MM.1S (cell line): ENCODE data around the gene PRKAA2.

ENCODE experiments used
- DNase-seq: peaks from one replicate; pipeline ENCODE4 v3.0.0-alpha.2; 2015
- H2AFZ ChIP-seq: fragments of 300-600 bp; sonication (generic); 2 replicates; pipeline ENCODE4 v1.6.0; 2016; ENCODE audit warnings: antibody characterized with exemption, low read length
- H3F3A ChIP-seq: fragments of 300-600 bp; sonication (generic); 2 replicates; pipeline ENCODE4 v1.6.1; 2016; ENCODE audit warnings: mild to moderate bottlenecking, antibody characterized with exemption, low read length, moderate library complexity, mixed read lengths; ENCODE audit not compliant: insufficient read depth
- H3K27ac ChIP-seq: fragments of 300-600 bp; sonication (generic); 2 replicates; pipeline ENCODE4 v1.5.1; 2016; ENCODE audit warnings: mild to moderate bottlenecking, low read length
- H3K27me3 ChIP-seq: fragments of 300-600 bp; sonication (generic); replicated peaks from 2 replicates; pipeline ENCODE4 v1.6.0; 2016; ENCODE audit warnings: low read length; ENCODE audit not compliant: insufficient read depth
- H3K36me3 ChIP-seq: fragments of 300-600 bp; sonication (generic); replicated peaks from 2 replicates; pipeline ENCODE4 v1.6.1; 2016; ENCODE audit warnings: mild to moderate bottlenecking, low read length, mixed read lengths; ENCODE audit not compliant: insufficient read depth
- H3K4me1 ChIP-seq: fragments of 300-600 bp; sonication (generic); 2 replicates; pipeline ENCODE4 v1.6.1; 2016; ENCODE audit warnings: low read length, mixed read lengths
- H3K4me2 ChIP-seq: fragments of 300-600 bp; sonication (generic); 2 replicates; pipeline ENCODE4 v1.6.0; 2016; ENCODE audit warnings: low read depth, low read length
- H3K4me3 ChIP-seq: fragments of 300-600 bp; sonication (generic); 2 replicates; pipeline ENCODE4 v1.5.1; 2016; ENCODE audit warnings: low read length, mixed read lengths
- H3K79me2 ChIP-seq: fragments of 300-600 bp; sonication (generic); 2 replicates; pipeline ENCODE4 v1.6.1; 2016; ENCODE audit warnings: mixed run types, low read length, mixed read lengths
- H3K9ac ChIP-seq: fragments of 300-600 bp; sonication (generic); 2 replicates; pipeline ENCODE4 v1.6.1; 2016; ENCODE audit warnings: low read length, mixed read lengths
- H3K9me2 ChIP-seq: fragments of 300-600 bp; sonication (generic); replicated peaks from 2 replicates; pipeline ENCODE4 v1.6.1; 2016; ENCODE audit warnings: mild to moderate bottlenecking, low read length, mixed read lengths; ENCODE audit not compliant: insufficient read depth
- H3K9me3 ChIP-seq: fragments of 300-600 bp; sonication (generic); replicated peaks from 2 replicates; pipeline ENCODE4 v1.6.1; 2016; ENCODE audit warnings: mild to moderate bottlenecking, low read length, mixed read lengths; ENCODE audit not compliant: insufficient read depth
- H4K20me1 ChIP-seq: fragments of 300-600 bp; sonication (generic); 2 replicates; pipeline ENCODE4 v1.6.1; 2016; ENCODE audit warnings: mild to moderate bottlenecking, low read length, moderate library complexity, mixed read lengths; ENCODE audit not compliant: insufficient read depth
- EZH2 ChIP-seq: fragments of 300-600 bp; sonication (generic); optimal IDR thresholded peaks from 2 replicates; pipeline ENCODE3; 2017; ENCODE audit warnings: low read depth, mild to moderate bottlenecking, antibody characterized with exemption, low read length, mixed read lengths
- EZH2phosphoT487 ChIP-seq: fragments of 300-600 bp; sonication (generic); IDR thresholded peaks from 2 replicates; pipeline ENCODE4 v1.6.1; 2018; ENCODE audit warnings: antibody characterized with exemption, low read length
- TF ChIP-seq, protein P1 (sequence below): fragments of 300-600 bp; sonication (generic); IDR thresholded peaks from 2 replicates; pipeline ENCODE4 v1.5.1; 2016; ENCODE audit warnings: antibody characterized with exemption, low read length, mixed read lengths

PRKAA2 gene

DNA sequence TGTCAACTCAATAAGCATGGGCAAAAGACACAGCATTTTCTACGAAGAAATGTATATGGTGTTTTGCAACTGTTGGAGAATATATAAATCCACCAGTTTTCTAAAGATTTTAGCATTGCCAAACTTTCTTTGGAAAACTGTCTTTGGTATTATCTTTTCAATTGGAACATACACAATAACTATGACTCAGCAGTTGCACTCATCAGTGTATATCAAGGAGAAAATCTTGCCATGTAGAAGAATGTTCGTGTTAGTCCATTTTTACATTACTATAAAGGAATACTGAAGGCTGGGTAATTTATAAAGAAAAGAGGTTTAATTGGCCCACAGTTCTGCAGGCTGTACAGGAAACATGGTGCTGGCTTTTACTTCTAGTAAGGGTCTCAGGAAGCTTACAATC, 41.1 kb downstream of the PRKAA2 start:
- no peaks in the 10 kb centered on the region for H3F3A ChIP-seq
- TF ChIP-seq EZH2 (no peak), EZH2phosphoT487 (no peak)
- TF ChIP-seq, protein P1, sequence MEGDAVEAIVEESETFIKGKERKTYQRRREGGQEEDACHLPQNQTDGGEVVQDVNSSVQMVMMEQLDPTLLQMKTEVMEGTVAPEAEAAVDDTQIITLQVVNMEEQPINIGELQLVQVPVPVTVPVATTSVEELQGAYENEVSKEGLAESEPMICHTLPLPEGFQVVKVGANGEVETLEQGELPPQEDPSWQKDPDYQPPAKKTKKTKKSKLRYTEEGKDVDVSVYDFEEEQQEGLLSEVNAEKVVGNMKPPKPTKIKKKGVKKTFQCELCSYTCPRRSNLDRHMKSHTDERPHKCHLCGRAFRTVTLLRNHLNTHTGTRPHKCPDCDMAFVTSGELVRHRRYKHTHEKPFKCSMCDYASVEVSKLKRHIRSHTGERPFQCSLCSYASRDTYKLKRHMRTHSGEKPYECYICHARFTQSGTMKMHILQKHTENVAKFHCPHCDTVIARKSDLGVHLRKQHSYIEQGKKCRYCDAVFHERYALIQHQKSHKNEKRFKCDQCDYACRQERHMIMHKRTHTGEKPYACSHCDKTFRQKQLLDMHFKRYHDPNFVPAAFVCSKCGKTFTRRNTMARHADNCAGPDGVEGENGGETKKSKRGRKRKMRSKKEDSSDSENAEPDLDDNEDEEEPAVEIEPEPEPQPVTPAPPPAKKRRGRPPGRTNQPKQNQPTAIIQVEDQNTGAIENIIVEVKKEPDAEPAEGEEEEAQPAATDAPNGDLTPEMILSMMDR, result no peak
- no peak overlapping the region for H3K9ac ChIP-seq
- no peaks in the 10 kb centered on the region for H4K20me1 ChIP-seq
- H3K27me3 ChIP-seq, result no peaks in the 10 kb centered on the region
- H3K9me3 ChIP-seq, result no peaks in the 10 kb centered on the region
- no peak overlapping the region for H3K4me2 ChIP-seq
- no peaks in the 10 kb centered on the region for H3K79me2 ChIP-seq
- H3K9me2 ChIP-seq, result no peaks in the 10 kb centered on the region
- no peak overlapping the region for H2AFZ ChIP-seq
- no peaks in the 10 kb centered on the region for H3K36me3 ChIP-seq
- H3K27ac ChIP-seq, result no peak overlapping the region
- no peak for DNase-seq
- no peaks in the 10 kb centered on the region for H3K4me1 ChIP-seq
- H3K4me3 ChIP-seq, result no peak overlapping the region

DNA sequence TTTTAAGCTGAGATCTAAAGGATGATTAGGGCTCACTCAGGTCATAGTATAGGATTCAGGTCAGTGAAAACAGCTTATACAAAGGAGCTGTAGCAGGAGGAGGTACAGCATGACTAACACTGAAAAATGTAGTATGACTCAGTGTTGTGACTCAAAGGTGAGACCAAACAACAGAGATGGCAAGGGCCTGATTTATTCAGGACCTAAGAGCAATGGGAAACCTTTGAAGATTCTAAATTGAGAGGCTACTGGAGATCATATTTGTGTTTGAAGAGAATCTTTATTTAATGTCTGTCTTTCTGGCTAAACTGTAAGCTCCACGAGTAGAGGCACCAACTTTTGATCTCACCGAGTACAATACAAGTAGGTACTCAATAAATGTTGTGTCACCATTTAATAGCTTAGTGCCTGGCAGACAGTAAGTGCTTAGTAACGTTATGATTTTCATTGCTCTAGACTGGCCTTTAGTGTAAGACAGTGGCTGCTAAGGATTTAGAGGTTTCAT, 43.5 kb downstream of the PRKAA2 start:
- H4K20me1 ChIP-seq, result no peaks in the 10 kb centered on the region
- no peaks in the 10 kb centered on the region for H3K4me1 ChIP-seq
- H3K4me3 ChIP-seq, result no peak overlapping the region
- no peaks in the 10 kb centered on the region for H3K36me3 ChIP-seq
- H3K9me3 ChIP-seq, result no peaks in the 10 kb centered on the region
- H3K27ac ChIP-seq, result no peak overlapping the region
- H3K9me2 ChIP-seq, result no peaks in the 10 kb centered on the region
- H3K79me2 ChIP-seq, result no peaks in the 10 kb centered on the region
- no peak overlapping the region for H2AFZ ChIP-seq
- DNase-seq, result no peak
- no peaks in the 10 kb centered on the region for H3K27me3 ChIP-seq
- H3F3A ChIP-seq, result no peaks in the 10 kb centered on the region
- H3K4me2 ChIP-seq, result no peak overlapping the region
- no peak overlapping the region for H3K9ac ChIP-seq
- TF ChIP-seq EZH2phosphoT487, result no peak
- TF ChIP-seq, protein P1, result no peak

DNA sequence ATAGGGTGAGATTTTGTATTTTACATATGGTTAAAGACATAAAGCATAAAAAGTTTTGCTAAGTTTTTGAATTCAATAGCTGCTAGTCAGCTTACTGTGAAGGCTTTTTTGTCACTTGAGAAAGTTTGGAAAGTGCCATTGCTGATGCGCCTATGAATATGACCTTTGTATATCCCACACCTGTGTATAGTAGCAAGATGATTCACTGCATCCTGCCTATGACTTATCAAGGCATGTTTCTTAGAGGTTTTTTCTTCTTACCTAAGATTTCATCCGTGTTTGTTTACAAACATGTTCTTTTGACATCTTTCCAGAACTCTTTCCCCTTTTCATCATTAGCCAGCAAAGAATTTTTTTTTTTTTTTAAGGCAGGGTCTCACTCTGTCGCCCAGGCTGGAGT, 51.5 kb downstream of the PRKAA2 start:
- Histone ChIP-seq H3K4me3 (no peak overlapping the region), H3K9me2 (no peaks in the 10 kb centered on the region), H2AFZ (no peak overlapping the region), H3F3A (no peaks in the 10 kb centered on the region), H4K20me1 (no peaks in the 10 kb centered on the region), H3K4me2 (no peak overlapping the region), H3K79me2 (no peaks in the 10 kb centered on the region), H3K9ac (no peak overlapping the region), H3K27ac (no peak overlapping the region), H3K4me1 (no peaks in the 10 kb centered on the region), H3K36me3 (no peaks in the 10 kb centered on the region), H3K9me3 (no peaks in the 10 kb centered on the region), H3K27me3 (no peaks in the 10 kb centered on the region)
- TF ChIP-seq EZH2phosphoT487, result no peak
- TF ChIP-seq, protein P1, result no peak
- TF ChIP-seq EZH2, result no peak
- no peak for DNase-seq
